Stimulated activated CD8-positive, alpha-beta memory T cell treated with anti-CD3 and anti-CD28 coated beads, Interleukin-15, amount 100 ng/mL, for 48 hours (primary cell): Measurements from ENCODE around the gene BCL7A.

Source experiments
- DNase-seq, 2 donors: peaks; one replicate each; pipeline ENCODE4 v3.0.0-alpha.2; 2020; ENCODE audit warnings: low read depth in 2 of 2

The BCL7A gene

GRCh38 chr12:122078141-122079032 lies 56.7 kb downstream of the BCL7A start, which contains the start of gene MLXIP:
TSS of gene MLXIP (plus strand) at chr12:122078756. CDS start at chr12:122078854, 98 bp downstream.
- DNase-seq = peak; percentile 82 to 87

GRCh38 chr12:122079033-122079531 lies 57.4 kb downstream of the BCL7A start:
- no peak for DNase-seq

GRCh38 chr12:122079532-122080081 lies 57.9 kb downstream of the BCL7A start:
- DNase-seq = no peak

- no peak for DNase-seq
Observed at GRCh38 chr12:122080149-122081082, 58.7 kb downstream of the BCL7A start.

GRCh38 chr12:122081083-122081696 lies 59.5 kb downstream of the BCL7A start:
- no peak for DNase-seq

- DNase-seq = no peak
Observed at GRCh38 chr12:122081697-122082221, 60.1 kb downstream of the BCL7A start.

GRCh38 chr12:122082621-122083356 lies 61.1 kb downstream of the BCL7A start:
- no peak for DNase-seq

- no peak for DNase-seq
Observed at GRCh38 chr12:122084857-122085405, 63.2 kb downstream of the BCL7A start.

- DNase-seq = no peak
Observed at GRCh38 chr12:122085591-122085990, 63.9 kb downstream of the BCL7A start.

- no peak for DNase-seq
Observed at GRCh38 chr12:122086116-122086515, 64.4 kb downstream of the BCL7A start.

GRCh38 chr12:122086641-122087285 lies 65.1 kb downstream of the BCL7A start:
- no peak for DNase-seq

GRCh38 chr12:122087431-122088178 lies 65.9 kb downstream of the BCL7A start:
- DNase-seq = no peak

- no peak for DNase-seq
Observed at GRCh38 chr12:122088179-122088810, 66.6 kb downstream of the BCL7A start.

- DNase-seq = no peak
Observed at GRCh38 chr12:122089077-122089476, 67.4 kb downstream of the BCL7A start.

GRCh38 chr12:122090759-122091515 lies 69.3 kb downstream of the BCL7A start:
- no peak for DNase-seq

GRCh38 chr12:122093098-122093883 lies 71.6 kb downstream of the BCL7A start:
- no peak for DNase-seq
